Endothelial cell of umbilical vein (primary cell): ENCODE results near the gene AKAP13. TPM values are rescaled to one million over a fixed set of nuclear protein-coding genes. Genes with fewer than 3 reads are reported as not detected.

Source experiments
- BruUV-seq: library from RNA; stranded (reverse); fragments of 400-500 nt; replicated peaks from 2 replicates; lab custom pipeline; 2021; lab: Mats Ljungman, UMichigan
- CTCF ChIA-PET: fragments of 300-600, 350-600 bp; sonication (Branson Sonifier 250); formaldehyde crosslinking; loops from one replicate; lab custom pipeline; 2021; ENCODE audit warnings: antibody characterized with exemption, inconsistent platforms; lab: Charles Lee
- POLR2A ChIA-PET: fragments of 300-600, 350-600 bp; sonication (Branson Sonifier 250); formaldehyde crosslinking; loops from one replicate; lab custom pipeline; 2021; ENCODE audit warnings: antibody characterized with exemption, inconsistent platforms; lab: Charles Lee
- DNase-seq: peaks from one replicate; pipeline ENCODE4 v3.0.0-alpha.2; 2011; ENCODE audit warnings: low read depth, low spot score
- FAIRE-seq: peaks from 2 replicates; lab custom pipeline; 2011; peaks lifted over from hg19 to GRCh38; lab: Jason Lieb, UNC
- H2AFZ ChIP-seq: 2 replicates; pipeline ENCODE4 v1.6.0; 2012; ENCODE audit warnings: low read depth, low read length, control low read depth, inconsistent platforms
- H3K27ac ChIP-seq: 2 replicates; pipeline ENCODE4 v1.5.1; 2011; ENCODE audit warnings: low read depth, mild to moderate bottlenecking, control low read depth, low read length, moderate library complexity; ENCODE audit not compliant: insufficient read depth
- H3K27me3 ChIP-seq, 2 experiments: 2 replicates each; pipeline versions ENCODE4 v1.6.0 to v1.6.1; 2011; ENCODE audit warnings: low read length in 2 of 2, mixed read lengths in 1 of 2; ENCODE audit not compliant: control insufficient read depth in 2 of 2, insufficient read depth in 2 of 2
- H3K36me3 ChIP-seq, 2 experiments: 2 replicates in 1 of 2; 3 replicates in 1 of 2; pipeline ENCODE4 v1.5.1; 2011; ENCODE audit warnings: low read length in 2 of 2, mild to moderate bottlenecking in 1 of 2, moderate library complexity in 1 of 2; ENCODE audit not compliant: control insufficient read depth in 2 of 2, insufficient read depth in 2 of 2; ENCODE audit errors: extremely low read depth in 1 of 2
- H3K4me1 ChIP-seq: 3 replicates; pipeline ENCODE4 v1.5.1; 2011; ENCODE audit warnings: mild to moderate bottlenecking, low read length; ENCODE audit not compliant: control insufficient read depth, insufficient read depth; ENCODE audit errors: extremely low read depth
- H3K4me2 ChIP-seq: 2 replicates; pipeline ENCODE4 v1.6.1; 2011; ENCODE audit warnings: low read length, control low read depth, mixed read lengths; ENCODE audit not compliant: insufficient read depth
- H3K4me3 ChIP-seq, 3 experiments: fragments of 200-600 bp in 1 of 3; sonication (generic), shearing (Covaris generic) in 1 of 3; replicated peaks in 1 of 3; 2 replicates each; pipeline ENCODE4 v1.5.1; 2011 to 2016; ENCODE audit warnings: control low read depth in 3 of 3, low read length in 3 of 3, mild to moderate bottlenecking in 2 of 3, inconsistent platforms in 1 of 3, low read depth in 1 of 3, moderate library complexity in 1 of 3; ENCODE audit not compliant: insufficient read depth in 1 of 3
- H3K79me2 ChIP-seq: 2 replicates; pipeline ENCODE4 v1.6.0; 2012; ENCODE audit warnings: low read length, inconsistent platforms; ENCODE audit not compliant: control insufficient read depth, insufficient read depth
- H3K9ac ChIP-seq: replicated peaks from 2 replicates; pipeline ENCODE3; 2011; ENCODE audit warnings: low read length, control low read depth; ENCODE audit not compliant: insufficient read depth; ENCODE audit errors: extremely low read depth
- H3K9me1 ChIP-seq: replicated peaks from 3 replicates; pipeline ENCODE4 v1.6.0; 2011; ENCODE audit warnings: mild to moderate bottlenecking, low read length; ENCODE audit not compliant: control insufficient read depth, insufficient read depth; ENCODE audit errors: extremely low read depth
- H3K9me3 ChIP-seq: replicated peaks from 2 replicates; pipeline ENCODE4 v1.5.1; 2012; ENCODE audit warnings: low read length, inconsistent platforms; ENCODE audit not compliant: control insufficient read depth, insufficient read depth
- H4K20me1 ChIP-seq: replicated peaks from 2 replicates; pipeline ENCODE3; 2011; ENCODE audit warnings: mild to moderate bottlenecking, low read length; ENCODE audit not compliant: control insufficient read depth, insufficient read depth; ENCODE audit errors: extremely low read depth
- CTCF ChIP-seq, 2 donors: IDR thresholded peaks; 1 replicate in 1 of 2; 2 replicates in 1 of 2; pipeline ENCODE4 v1.5.1; 2011; ENCODE audit warnings: low read length in 2 of 2, mild to moderate bottlenecking in 2 of 2, moderate library complexity in 2 of 2, control low read depth in 1 of 2, inconsistent platforms in 1 of 2, low read depth in 1 of 2; ENCODE audit not compliant: insufficient read depth in 1 of 2; ENCODE audit errors: extremely low read depth in 1 of 2
- EZH2 ChIP-seq: IDR thresholded peaks from 2 replicates; pipeline ENCODE4 v1.6.1; 2012; ENCODE audit warnings: borderline replicate concordance, low read depth, mild to moderate bottlenecking, moderate library complexity, low read length, inconsistent platforms; ENCODE audit not compliant: severe bottlenecking
- FOS ChIP-seq: IDR thresholded peaks from 2 replicates; pipeline ENCODE4 v1.6.1; 2011; ENCODE audit warnings: mild to moderate bottlenecking, low read length, moderate library complexity, borderline replicate concordance; ENCODE audit not compliant: insufficient read depth
- GATA2 ChIP-seq: IDR thresholded peaks from 2 replicates; pipeline ENCODE4 v1.7.0; 2011; ENCODE audit warnings: low read depth, mild to moderate bottlenecking, moderate library complexity, mixed read lengths, low read length; ENCODE audit not compliant: insufficient read length, insufficient read depth
- JUN ChIP-seq: IDR thresholded peaks from 2 replicates; pipeline ENCODE4 v1.6.1; 2011; ENCODE audit warnings: borderline replicate concordance, low read depth; ENCODE audit not compliant: insufficient read length, insufficient read depth
- MYC ChIP-seq: IDR thresholded peaks from one replicate; pipeline ENCODE4 v1.6.1; 2011; ENCODE audit warnings: mild to moderate bottlenecking, low read depth, low read length
- POLR2A ChIP-seq: IDR thresholded peaks from 2 replicates; pipeline ENCODE4 v1.6.1; 2012; ENCODE audit warnings: low read depth, mild to moderate bottlenecking, control low read depth, low read length
- POLR2AphosphoS5 ChIP-seq: IDR thresholded peaks from 2 replicates; pipeline ENCODE4 v1.6.1; 2012; ENCODE audit warnings: low read depth, mild to moderate bottlenecking, control low read depth, low read length, moderate library complexity; ENCODE audit not compliant: insufficient read depth
- dilution Hi-C: fragments of 300-500 bp; cut with MboI; formaldehyde crosslinking; loops from one replicate; pipeline ENCODE4 v1.15.0; 2019; ENCODE audit warnings: low sequenced_read_pairs; ENCODE audit not compliant: extremely low pct_ligation_motif_present
- intact Hi-C: fragments of 100-400 bp; cut with micrococcal nuclease; formaldehyde crosslinking; loops from one replicate; pipeline ENCODE4 v1.10.0; 2022
- polyA plus RNA-seq, 4 experiments: library from polyadenylated mRNA; depleted of rRNA in 3 of 4; stranded (reverse) in 3 of 4; unstranded in 1 of 4; fragments of >200 nt; gene quantifications; 2 replicates each; pipeline versions ENCODE4 v1.2.1 to v1.2.3, GENCODE V29; 2011 to 2012; ENCODE audit warnings: missing spikeins in 1 of 4
- total RNA-seq: library from RNA; stranded (reverse); gene quantifications from 2 replicates; pipeline ENCODE4 v1.2.3, GENCODE V29; 2021
- TF ChIP-seq, protein P1 (sequence below): IDR thresholded peaks from 2 replicates; pipeline ENCODE4 v1.6.1; 2011; ENCODE audit not compliant: insufficient read depth, insufficient read length

AKAP13 gene
- total and polyA plus RNA-seq, 2 donors (not counting 3 experiments of a cell fraction or from before 2014, with no cell fraction given) = 22.8 to 87.8 TPM

DNA sequence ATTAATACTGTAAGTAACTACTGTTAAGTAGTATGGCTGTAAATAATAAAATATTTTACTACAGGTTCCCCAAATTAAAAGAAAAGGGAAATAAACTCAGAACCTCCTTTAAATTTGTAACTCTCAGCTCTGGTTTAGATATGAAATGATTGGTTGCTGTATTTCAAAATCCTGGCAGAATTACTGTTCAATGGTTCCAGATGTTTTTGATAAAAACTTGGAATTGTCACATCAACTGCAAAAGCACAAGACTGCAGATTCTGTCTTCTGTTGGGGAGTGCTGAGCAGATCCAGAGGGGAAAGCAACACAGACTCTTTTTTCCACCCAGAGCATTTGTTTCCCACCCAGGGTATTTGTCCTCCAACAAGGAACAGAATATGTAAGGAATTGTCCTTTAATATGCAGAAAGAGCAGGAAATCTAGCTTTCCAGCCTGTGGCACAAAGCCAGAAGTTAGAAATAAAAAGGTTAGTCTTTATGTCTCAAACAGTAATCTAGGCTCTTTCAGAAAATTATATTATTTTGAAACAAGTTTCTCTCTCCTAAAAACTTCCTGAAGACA lies 236.2 kb downstream of the AKAP13 start:
- H3K9me1 ChIP-seq = no peaks in the 10 kb centered on the region
- H3K9ac ChIP-seq = no peak overlapping the region
- no peaks in the 10 kb centered on the region for H3K36me3 ChIP-seq
- H3K27ac ChIP-seq = no peak overlapping the region
- H4K20me1 ChIP-seq = no peaks in the 10 kb centered on the region
- H3K27me3 ChIP-seq = no peaks in the 10 kb centered on the region
- dilution Hi-C loops (no loop called here), intact Hi-C loops (loop anchor here (1.0 to 5.0 kb wide), 4 partner anchors 8 to 226 kb away; no protein-coding TSS in a partner anchor)
- BruUV-seq = no TSS peak
- peak; percentile 57 for DNase-seq
- TF ChIP-seq GATA2 (no peak), POLR2AphosphoS5 (no peak), FOS (no peak), MYC (no peak), POLR2A (no peak), CTCF (IDR thresholded peaks at IDR 0.05; ENCODE audit: extremely low read depth in 1 of 2, insufficient read depth in 1 of 2, low read depth in 1 of 2, low read length in 2 of 2) (no peak), JUN (no peak), EZH2 (no peak)
- TF ChIP-seq, protein P1, sequence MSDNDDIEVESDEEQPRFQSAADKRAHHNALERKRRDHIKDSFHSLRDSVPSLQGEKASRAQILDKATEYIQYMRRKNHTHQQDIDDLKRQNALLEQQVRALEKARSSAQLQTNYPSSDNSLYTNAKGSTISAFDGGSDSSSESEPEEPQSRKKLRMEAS = no peak
- ChIA-PET POLR2A (no interaction called here), CTCF (interaction anchor here (1.0 to 2.6 kb wide), 6 partner anchors 9 to 131 kb away, joined by 3 to 8 read pairs (median 4); no protein-coding TSS in a partner anchor)
- H2AFZ ChIP-seq = no peak overlapping the region
- H3K9me3 ChIP-seq = no peaks in the 10 kb centered on the region
- no peak overlapping the region for H3K4me2 ChIP-seq
- no peak overlapping the region for H3K4me3 ChIP-seq
- H3K4me1 ChIP-seq = peaks cover 42% of the 10 kb centered on the region
- H3K79me2 ChIP-seq = peaks cover 10% of the 10 kb centered on the region
- FAIRE-seq = no peak
